ENCODE data around the gene ACIN1. TPM values are rescaled to one million over a fixed set of nuclear protein-coding genes. Genes with fewer than 3 reads are reported as not detected.
A peak's percentile ranks its signal among the peaks of the same experiment; 100 is the strongest.

The ACIN1 gene
- total and polyA plus RNA-seq, 5 experiments from 2014 or later, result 6.3 to 322 (median 14.1) TPM

- H3K4me3 Mint-ChIP-seq, result no peak overlapping the region
- no peak for DNase-seq
- no peak overlapping the region for H3K27ac Mint-ChIP-seq
- H3K36me3 Mint-ChIP-seq, result no peaks in the 10 kb centered on the region
- POLR2A ChIA-PET, result interaction anchor here (0.6 kb wide), 1 partner anchor 29 kb away, joined by 3 read pairs; no protein-coding TSS in a partner anchor
- ATAC-seq, result no peak
- H3K4me1 Mint-ChIP-seq, result peaks cover 0 to 3% (median under 1%) of the 10 kb centered on the region in 4 donors
- H3K9me3 Mint-ChIP-seq, result no peaks in the 10 kb centered on the region
- H3K27me3 Mint-ChIP-seq, result peaks cover 0 to 2% (median 0%) of the 10 kb centered on the region in 5 donors
Observed at GRCh38 chr14:23041729-23042128, 53.2 kb downstream of the ACIN1 start.

GRCh38 chr14:23040100-23040499 is 54.8 kb downstream of the ACIN1 start:
- DNase-seq (no peak), ATAC-seq (no peak)
- Mint-ChIP-seq H3K4me1 (peaks cover 4 to 12% (median 5%) of the 10 kb centered on the region in 4 donors), H3K27me3 (peaks cover 0 to 2% (median 0%) of the 10 kb centered on the region in 5 donors), H3K27ac (no peak overlapping the region), H3K36me3 (no peaks in the 10 kb centered on the region), H3K9me3 (peaks cover 0 to 2% (median 0%) of the 10 kb centered on the region in 9 donors), H3K4me3 (no peak overlapping the region)
- POLR2A ChIA-PET, result no interaction called here

- no peak for DNase-seq
- H3K4me3 Mint-ChIP-seq, result peak overlapping the region; percentile 87 to 96 (median 91)
- POLR2A ChIA-PET, result interaction anchor here (0.9 to 4.9 kb wide), 3 partner anchors 29 to 269 kb away, joined by 3 to 37 read pairs (median 3); partner anchors contain the start of gene OXA1L
Observed at GRCh38 chr14:23035303-23036144, 59.4 kb downstream of the ACIN1 start.

GRCh38 chr14:23034498-23035302 is 60.2 kb downstream of the ACIN1 start, which contains the start of gene PSMB5:
PSMB5 (minus strand) TSS chr14:23034900; CDS start chr14:23034881, 19 bp downstream.
- Mint-ChIP-seq H3K27ac (peak within 1 kb of the TSS; percentile 93 to 98 (median 98)), H3K9me3 (peaks cover 0 to 2% (median 0%) of the 10 kb centered on the region in 9 donors), H3K36me3 (peaks cover 5 to 31% (median 14%) of the 10 kb centered on the region in 3 donors), H3K4me3 (peak within 1 kb of the TSS; percentile 87 to 96 (median 91)), H3K27me3 (no peaks in the 10 kb centered on the region), H3K4me1 (peaks cover 10 to 40% (median 30%) of the 10 kb centered on the region in 4 donors)
- peak; percentile 62 to 96 (median 90) for DNase-seq
- POLR2A ChIA-PET, result interaction anchor here (0.8 to 4.9 kb wide), 8 partner anchors 11 to 268 kb away, joined by 3 to 37 read pairs (median 3); partner anchors contain the start of genes ACIN1, C14orf119 and OXA1L
- peak; percentile 92 to 93 for ATAC-seq

More at GRCh38 chr14:23035303-23036144, 59.4 kb downstream of the ACIN1 start:
- ATAC-seq, result no peak
- H3K4me1 Mint-ChIP-seq, result peaks cover 10 to 38% (median 30%) of the 10 kb centered on the region in 4 donors
- peaks cover 0 to 2% (median 0%) of the 10 kb centered on the region in 9 donors for H3K9me3 Mint-ChIP-seq
- H3K36me3 Mint-ChIP-seq, result peaks cover 5 to 28% (median 14%) of the 10 kb centered on the region in 3 donors
- peak overlapping the region; percentile 93 to 98 (median 98) for H3K27ac Mint-ChIP-seq
- no peaks in the 10 kb centered on the region for H3K27me3 Mint-ChIP-seq

GRCh38 chr14:23033801-23034497 is 61.0 kb downstream of the ACIN1 start:
- Mint-ChIP-seq H3K4me3 (peak overlapping the region; percentile 87 to 96 (median 91)), H3K4me1 (peaks cover 14 to 46% (median 37%) of the 10 kb centered on the region in 4 donors), H3K27ac (peak overlapping the region; percentile 93 to 98 (median 98)), H3K9me3 (peaks cover 0 to 2% (median 0%) of the 10 kb centered on the region in 9 donors), H3K36me3 (peaks cover 5 to 31% (median 14%) of the 10 kb centered on the region in 3 donors), H3K27me3 (no peaks in the 10 kb centered on the region)
- DNase-seq (no peak), ATAC-seq (peak in 1 of 2 donors; percentile 1)
- POLR2A ChIA-PET, result interaction anchor here (0.7 to 4.9 kb wide), 9 partner anchors 10 to 268 kb away, joined by 3 to 37 read pairs (median 3); partner anchors contain the start of genes ACIN1, C14orf119 and OXA1L

- Mint-ChIP-seq H3K27me3 (no peaks in the 10 kb centered on the region), H3K4me1 (peaks cover 17 to 51% (median 42%) of the 10 kb centered on the region in 4 donors), H3K36me3 (peaks cover 5 to 31% (median 14%) of the 10 kb centered on the region in 3 donors), H3K9me3 (peaks cover 0 to 2% (median 0%) of the 10 kb centered on the region in 9 donors), H3K27ac (peak overlapping the region; percentile 37 to 98 (median 94)), H3K4me3 (peak overlapping the region; percentile 87 to 96 (median 91))
- POLR2A ChIA-PET, result interaction anchor here (0.7 to 4.9 kb wide), 5 partner anchors 9 to 26 kb away, joined by 3 to 37 read pairs (median 5); no protein-coding TSS in a partner anchor
- ATAC-seq (no peak), DNase-seq (no peak)
Observed at GRCh38 chr14:23033251-23033727, 61.6 kb downstream of the ACIN1 start.

- peaks cover 0 to 2% (median 0%) of the 10 kb centered on the region in 9 donors for H3K9me3 Mint-ChIP-seq
- H3K4me1 Mint-ChIP-seq, result peaks cover 22 to 55% (median 50%) of the 10 kb centered on the region in 4 donors
- H3K27me3 Mint-ChIP-seq, result no peaks in the 10 kb centered on the region
- H3K36me3 Mint-ChIP-seq, result peaks cover 5 to 42% (median 16%) of the 10 kb centered on the region in 3 donors
- H3K4me3 Mint-ChIP-seq, result no peak overlapping the region
- H3K27ac Mint-ChIP-seq, result peak overlapping the region in 1 of 10 donors; percentile 25
- POLR2A ChIA-PET, result interaction anchor here (0.6 to 3.6 kb wide), 2 partner anchors 11 to 1815 kb away, joined by 3 to 10 read pairs; no protein-coding TSS in a partner anchor
- ATAC-seq (no peak), DNase-seq (no peak)
Observed at GRCh38 chr14:23030936-23031335, 64.0 kb downstream of the ACIN1 start.

- DNase-seq, result peak in 7 of 10 donors; percentile 15 to 69 (median 29)
- H3K4me3 Mint-ChIP-seq, result peak overlapping the region; percentile 2 to 73 (median 30)
- no peaks in the 10 kb centered on the region for H3K27me3 Mint-ChIP-seq
- peaks cover 10 to 61% (median 24%) of the 10 kb centered on the region in 3 donors for H3K36me3 Mint-ChIP-seq
- H3K4me1 Mint-ChIP-seq, result peaks cover 28 to 56% (median 50%) of the 10 kb centered on the region in 4 donors
- peak overlapping the region; percentile 44 to 94 (median 88) for H3K27ac Mint-ChIP-seq
- POLR2A ChIA-PET, result interaction anchor here (0.9 to 1.7 kb wide), 3 partner anchors 18 to 40 kb away, joined by 3 to 7 read pairs (median 3); no protein-coding TSS in a partner anchor
- H3K9me3 Mint-ChIP-seq, result no peaks in the 10 kb centered on the region
- ATAC-seq, result peak; percentile 90 to 99
Observed at GRCh38 chr14:23028799-23029198, 66.1 kb downstream of the ACIN1 start.

- Mint-ChIP-seq H3K4me1 (peaks cover 40 to 70% (median 59%) of the 10 kb centered on the region in 4 donors), H3K9me3 (no peaks in the 10 kb centered on the region), H3K36me3 (peaks cover 5 to 32% (median 10%) of the 10 kb centered on the region in 3 donors), H3K27me3 (no peaks in the 10 kb centered on the region), H3K4me3 (peak overlapping the region in 2 of 10 donors; percentile 2 to 39), H3K27ac (peak overlapping the region in 7 of 10 donors; percentile 37 to 89 (median 63))
- ATAC-seq, result no peak
- POLR2A ChIA-PET, result interaction anchor here (3.2 kb wide), 1 partner anchor 18 kb away, joined by 18 read pairs; no protein-coding TSS in a partner anchor
- DNase-seq, result no peak
Observed at GRCh38 chr14:23025151-23025814, 69.7 kb downstream of the ACIN1 start.

- no peaks in the 10 kb centered on the region for H3K27me3 Mint-ChIP-seq
- H3K4me1 Mint-ChIP-seq, result peaks cover 40 to 70% (median 62%) of the 10 kb centered on the region in 4 donors
- H3K36me3 Mint-ChIP-seq, result peaks cover 5 to 32% (median 10%) of the 10 kb centered on the region in 3 donors
- H3K4me3 Mint-ChIP-seq, result peak overlapping the region in 1 of 10 donors; percentile 2
- no peaks in the 10 kb centered on the region for H3K9me3 Mint-ChIP-seq
- ATAC-seq, result no peak
- peak overlapping the region in 4 of 10 donors; percentile 37 to 89 (median 70) for H3K27ac Mint-ChIP-seq
- DNase-seq, result no peak
- POLR2A ChIA-PET, result interaction anchor here (0.8 to 3.2 kb wide), 2 partner anchors 9 to 18 kb away, joined by 3 to 18 read pairs; no protein-coding TSS in a partner anchor
Observed at GRCh38 chr14:23024612-23025075, 70.3 kb downstream of the ACIN1 start.

All from naive thymus-derived CD8-positive, alpha-beta T cell (primary cell).